ENCODE results near the gene BDP1.

- no peak for TF ChIP-seq EZH2 (IDR thresholded peaks at IDR 0.05; ENCODE audit: borderline replicate concordance, low read length)
- TF ChIP-seq CTCF (IDR thresholded peaks at IDR 0.05; ENCODE audit: low read length), result no peak
These were observed 120.8 kb downstream of the BDP1 start for GRCh38 chr5:71576241-71576640.
